Progenitor cell of endocrine pancreas (in vitro differentiated cells): ENCODE results near the gene DSCAML1. TPM values are rescaled to one million over a fixed set of nuclear protein-coding genes. Genes with fewer than 3 reads are reported as not detected.

Experiments
- DNase-seq: peaks from one replicate; pipeline ENCODE4 v3.0.0; 2021; ENCODE audit warnings: low spot score; ENCODE audit not compliant: unreplicated experiment
- H3K27ac Mint-ChIP-seq: 2 replicates; pipeline ENCODE4 v1.8.0; 2021; ENCODE audit warnings: mild to moderate bottlenecking, moderate library complexity, mixed read lengths
- H3K27me3 Mint-ChIP-seq: 2 replicates; pipeline ENCODE4 v1.8.0; 2021; ENCODE audit warnings: mixed read lengths
- H3K36me3 Mint-ChIP-seq: 2 replicates; pipeline ENCODE4 v1.8.0; 2022; ENCODE audit warnings: mixed read lengths; ENCODE audit not compliant: insufficient read depth
- H3K4me1 Mint-ChIP-seq: 2 replicates; pipeline ENCODE4 v1.8.0; 2021; ENCODE audit warnings: low read depth, mixed read lengths
- H3K4me3 Mint-ChIP-seq: 2 replicates; pipeline ENCODE4 v1.8.0; 2021; ENCODE audit warnings: low read depth, mild to moderate bottlenecking, moderate library complexity, mixed read lengths
- H3K9me3 Mint-ChIP-seq: 2 replicates; pipeline ENCODE4 v1.8.0; 2021; ENCODE audit warnings: low read depth, mixed read lengths
- CTCF ChIP-seq: fragments of 200-600 bp; sonication (generic); IDR thresholded peaks from one replicate; pipeline ENCODE4 v1.5.0; 2021; ENCODE audit warnings: antibody characterized with exemption, mild to moderate bottlenecking; ENCODE audit not compliant: unreplicated experiment
- total RNA-seq: library from RNA; stranded (reverse); gene quantifications from 2 replicates; pipeline ENCODE4 v1.2.1, GENCODE V29; 2021

DSCAML1 gene
- total RNA-seq, 1 donor from 2014 or later, result 2.7 TPM

- H3K36me3 Mint-ChIP-seq, result no peaks in the 10 kb centered on the region
- peaks cover 54% of the 10 kb centered on the region for H3K4me1 Mint-ChIP-seq
- no peak for DNase-seq
- TF ChIP-seq CTCF, result no peak
- peak overlapping the region; percentile 99 for H3K27ac Mint-ChIP-seq
- peak overlapping the region; percentile 48 for H3K4me3 Mint-ChIP-seq
- no peaks in the 10 kb centered on the region for H3K27me3 Mint-ChIP-seq
- no peaks in the 10 kb centered on the region for H3K9me3 Mint-ChIP-seq
These were observed 37.2 kb upstream of the DSCAML1 start for GRCh38 chr11:117834068-117834810.

- Mint-ChIP-seq H3K36me3 (no peaks in the 10 kb centered on the region), H3K27me3 (no peaks in the 10 kb centered on the region), H3K9me3 (no peaks in the 10 kb centered on the region), H3K27ac (peak overlapping the region; percentile 99), H3K4me1 (peaks cover 54% of the 10 kb centered on the region), H3K4me3 (peak overlapping the region; percentile 48)
- DNase-seq, result peak; percentile 71
- TF ChIP-seq CTCF, result no peak
These were observed 36.4 kb upstream of the DSCAML1 start for GRCh38 chr11:117833401-117833891.

DNA sequence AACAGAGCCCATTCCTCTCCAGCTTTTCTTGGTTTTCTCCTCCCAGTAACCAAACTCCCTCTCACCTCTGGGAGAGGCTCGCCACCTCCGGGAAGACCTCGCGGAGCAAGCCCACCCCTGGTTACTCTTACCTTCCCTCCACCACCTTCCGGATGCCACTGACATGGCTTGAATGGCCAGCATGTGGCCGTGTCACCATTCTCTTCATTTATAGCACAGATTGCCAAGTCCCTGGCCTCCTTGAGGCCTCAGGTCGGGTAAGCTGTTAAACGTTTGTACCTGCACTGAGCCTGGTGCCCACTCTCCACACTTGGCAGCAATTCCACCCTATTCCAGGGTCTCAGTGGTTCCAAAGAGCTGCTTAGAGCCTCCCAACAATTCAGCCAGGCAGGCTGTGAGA, 35.5 kb upstream of the DSCAML1 start:
- H3K36me3 Mint-ChIP-seq, result no peaks in the 10 kb centered on the region
- no peak for DNase-seq
- H3K27me3 Mint-ChIP-seq, result no peaks in the 10 kb centered on the region
- peak overlapping the region; percentile 99 for H3K27ac Mint-ChIP-seq
- H3K9me3 Mint-ChIP-seq, result no peaks in the 10 kb centered on the region
- peaks cover 51% of the 10 kb centered on the region for H3K4me1 Mint-ChIP-seq
- H3K4me3 Mint-ChIP-seq, result no peak overlapping the region
- TF ChIP-seq CTCF, result no peak

DNA sequence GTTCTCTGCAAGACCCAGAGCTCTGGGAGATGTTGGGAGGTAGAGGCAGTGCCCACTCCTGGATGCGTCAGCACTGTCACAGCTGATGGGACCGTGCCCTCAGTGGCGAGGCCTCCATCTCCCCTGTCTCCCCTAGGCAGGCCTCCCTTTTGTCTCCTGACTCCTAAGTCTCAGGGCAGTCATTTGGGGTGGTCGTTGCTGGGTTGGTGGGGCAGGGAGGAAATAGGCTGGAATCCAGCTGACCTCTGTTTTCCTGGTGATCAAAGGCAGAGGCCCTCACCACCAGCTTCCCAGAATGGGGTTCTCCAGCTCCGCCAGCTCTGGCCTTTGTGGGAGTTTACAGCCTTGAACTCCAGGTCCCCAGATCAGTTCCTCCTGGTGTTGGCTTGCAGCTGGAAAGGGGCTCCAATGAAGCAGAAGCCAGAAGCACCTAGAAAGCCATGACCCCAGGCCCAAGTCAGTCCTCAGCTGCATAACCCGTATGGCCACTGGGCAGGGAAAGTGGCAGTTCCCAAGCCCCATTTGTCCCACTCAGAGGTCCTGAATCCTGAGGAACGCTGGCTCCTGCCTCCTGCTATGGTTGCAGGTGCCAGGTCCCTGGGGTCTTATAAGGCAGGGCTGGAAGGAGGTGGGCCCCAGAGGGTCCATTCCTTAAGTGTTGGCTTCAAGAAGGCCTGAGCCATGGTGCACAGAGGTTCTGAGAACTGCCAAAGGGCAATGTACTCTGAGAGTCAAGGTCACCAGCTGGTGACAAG, 34.8 kb upstream of the DSCAML1 start:
- H3K4me3 Mint-ChIP-seq, result no peak overlapping the region
- no peak for TF ChIP-seq CTCF
- H3K9me3 Mint-ChIP-seq, result no peaks in the 10 kb centered on the region
- no peaks in the 10 kb centered on the region for H3K36me3 Mint-ChIP-seq
- DNase-seq, result no peak
- no peak overlapping the region for H3K27ac Mint-ChIP-seq
- H3K4me1 Mint-ChIP-seq, result peaks cover 47% of the 10 kb centered on the region
- no peaks in the 10 kb centered on the region for H3K27me3 Mint-ChIP-seq

- Mint-ChIP-seq H3K9me3 (no peaks in the 10 kb centered on the region), H3K27me3 (no peaks in the 10 kb centered on the region), H3K27ac (peak overlapping the region; percentile 91), H3K36me3 (no peaks in the 10 kb centered on the region), H3K4me3 (peak overlapping the region; percentile 19), H3K4me1 (peaks cover 54% of the 10 kb centered on the region)
- no peak for TF ChIP-seq CTCF
- DNase-seq, result no peak
These were observed 33.8 kb upstream of the DSCAML1 start for GRCh38 chr11:117830674-117831351.
